ENCODE measurements around the gene UCP2.

UCP2 gene, protein sequence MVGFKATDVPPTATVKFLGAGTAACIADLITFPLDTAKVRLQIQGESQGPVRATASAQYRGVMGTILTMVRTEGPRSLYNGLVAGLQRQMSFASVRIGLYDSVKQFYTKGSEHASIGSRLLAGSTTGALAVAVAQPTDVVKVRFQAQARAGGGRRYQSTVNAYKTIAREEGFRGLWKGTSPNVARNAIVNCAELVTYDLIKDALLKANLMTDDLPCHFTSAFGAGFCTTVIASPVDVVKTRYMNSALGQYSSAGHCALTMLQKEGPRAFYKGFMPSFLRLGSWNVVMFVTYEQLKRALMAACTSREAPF

GRCh38 chr11:73982595-73982989 lies at the start of gene UCP2:
TSS of gene UCP2 (minus strand) at chr11:73982843. CDS start at chr11:73978378, 4,465 bp downstream.
- peak; percentile 92 for DNase-seq

GRCh38 chr11:74030723-74031676 lies 48.4 kb upstream of the UCP2 start:
- DNase-seq = no peak

DNA sequence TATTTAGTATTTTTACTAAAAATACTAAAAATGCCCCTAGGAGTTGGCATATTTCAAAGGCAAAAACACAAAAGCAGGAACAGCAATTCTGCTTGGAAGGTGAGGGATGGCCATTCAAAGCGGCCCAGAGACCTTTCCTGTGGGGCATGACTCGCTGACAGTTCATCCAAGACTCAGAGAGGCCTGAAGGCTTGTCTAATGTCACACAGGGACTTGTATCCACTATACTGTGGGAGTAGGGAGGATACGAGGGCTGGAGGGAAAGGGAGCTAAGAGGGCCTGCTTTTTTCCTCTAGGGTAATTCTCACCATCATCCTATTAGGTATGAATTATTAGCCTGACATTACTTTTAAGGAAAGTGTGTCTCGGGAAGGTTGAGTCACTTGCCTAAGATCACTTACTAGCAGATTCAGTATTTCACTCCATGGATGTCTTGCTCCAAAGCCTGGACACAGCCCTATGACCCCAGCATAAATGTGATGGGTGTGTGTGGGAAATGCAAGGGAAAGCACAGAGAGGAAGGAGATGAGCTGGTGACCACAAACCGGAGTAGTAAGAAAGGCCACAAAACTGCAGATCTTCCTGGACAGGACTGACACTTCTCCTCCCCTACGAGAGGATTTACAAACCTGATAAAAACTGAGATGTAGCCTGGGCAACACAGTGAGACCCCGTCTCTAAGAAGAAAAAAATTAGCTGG lies 43.0 kb upstream of the UCP2 start:
- no peak for DNase-seq

- DNase-seq = peak; percentile 37
Measured at GRCh38 chr11:74024261-74025029, 41.8 kb upstream of the UCP2 start.

GRCh38 chr11:74023276-74023675 lies 40.6 kb upstream of the UCP2 start:
- no peak for DNase-seq

GRCh38 chr11:74022546-74022945 lies 39.9 kb upstream of the UCP2 start:
- no peak for DNase-seq

- no peak for DNase-seq
Measured at GRCh38 chr11:74021998-74022397, 39.4 kb upstream of the UCP2 start.

GRCh38 chr11:74020539-74020938 lies 37.9 kb upstream of the UCP2 start:
- no peak for DNase-seq

- peak; percentile 34 for DNase-seq
Measured at GRCh38 chr11:74019860-74020259, 37.2 kb upstream of the UCP2 start.

DNA sequence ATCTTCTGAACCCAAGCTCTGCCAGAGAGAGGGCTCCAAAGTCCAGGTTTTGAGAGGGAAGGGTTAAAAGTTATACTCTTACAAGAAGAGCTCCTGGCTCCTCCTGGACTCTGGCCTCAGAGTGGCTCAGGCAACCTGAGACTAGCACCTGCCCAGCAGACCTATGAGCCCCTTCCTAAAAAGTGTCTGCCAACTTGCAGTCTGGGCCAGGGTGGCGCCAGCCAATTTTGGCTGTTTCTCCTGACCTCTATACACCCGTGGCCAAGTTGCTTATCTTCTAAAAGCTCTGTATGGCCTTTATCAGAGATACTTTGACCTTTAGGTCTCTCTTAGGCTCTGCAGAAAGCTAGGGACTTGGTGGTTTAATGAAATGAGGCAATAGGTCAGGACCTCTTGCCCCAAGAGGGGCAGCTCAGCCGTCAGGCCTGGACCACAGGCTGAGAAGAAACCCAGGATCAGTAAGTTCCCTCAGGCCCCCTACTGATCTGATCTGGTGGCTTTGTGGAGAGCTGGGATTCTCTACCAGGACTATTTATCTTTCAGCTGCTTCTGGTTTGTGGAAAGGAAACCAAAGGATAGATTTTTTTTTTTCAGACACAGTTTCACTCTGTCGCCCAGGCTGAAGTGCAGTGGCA lies 36.6 kb upstream of the UCP2 start:
- no peak for DNase-seq

- DNase-seq = no peak
Measured at GRCh38 chr11:74018331-74019005, 35.8 kb upstream of the UCP2 start.

DNA sequence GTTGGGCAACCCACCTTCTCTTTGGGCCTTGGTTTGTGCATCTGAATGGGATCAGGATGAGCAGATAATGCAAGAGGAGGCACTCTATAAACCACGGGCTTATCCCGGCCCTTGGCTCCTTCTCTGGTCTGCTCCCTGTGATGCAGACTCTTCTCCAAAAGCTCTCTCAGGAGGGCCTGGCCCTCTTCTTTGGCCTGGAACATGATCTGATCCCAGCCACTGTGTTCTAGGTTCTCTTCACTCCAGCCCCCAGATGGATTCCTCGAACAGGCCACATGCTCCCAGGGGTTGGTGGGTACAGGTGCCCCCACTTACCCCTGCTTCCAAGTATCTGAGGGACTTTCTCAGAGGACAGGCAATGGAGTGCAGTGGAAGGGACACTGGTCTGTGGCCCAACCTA lies 35.0 kb upstream of the UCP2 start:
- DNase-seq = no peak

DNA sequence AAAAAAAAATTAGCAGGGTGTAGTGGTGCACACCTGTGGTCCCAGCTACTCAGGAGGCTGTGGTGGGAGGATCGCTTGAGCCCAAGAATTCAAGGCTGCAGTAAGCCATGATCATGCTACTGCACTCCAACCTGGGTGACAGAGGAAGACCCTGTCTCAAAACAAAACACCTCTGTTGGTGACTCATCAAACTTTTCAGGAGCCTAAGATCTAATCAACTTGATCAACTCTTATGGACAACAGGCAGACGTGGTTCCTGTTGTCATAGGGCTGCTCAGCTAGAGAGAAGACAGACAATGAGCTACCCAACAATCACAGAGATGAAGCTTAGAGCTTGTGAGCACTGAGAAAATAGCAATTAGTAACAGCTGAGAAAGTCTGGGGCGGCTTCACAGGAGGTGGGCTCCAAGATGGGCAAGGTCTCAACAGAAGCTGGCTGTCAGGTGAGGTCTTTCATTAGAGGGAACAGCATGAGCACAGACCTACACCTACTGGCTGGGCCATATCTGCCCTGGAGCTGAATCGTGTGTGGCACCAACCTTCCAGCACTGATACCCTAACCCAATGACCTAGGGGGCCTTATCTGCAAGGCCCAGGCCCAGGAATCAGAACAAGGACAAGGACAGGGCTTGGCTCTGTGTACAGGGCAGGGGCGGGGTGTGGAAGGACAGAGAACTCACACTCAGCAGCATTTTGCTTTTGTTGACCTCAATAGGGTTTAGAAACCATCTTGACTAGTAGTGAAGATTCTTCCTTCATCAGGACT lies 33.5 kb upstream of the UCP2 start:
- no peak for DNase-seq

- no peak for DNase-seq
Measured at GRCh38 chr11:74014880-74015279, 32.2 kb upstream of the UCP2 start.

- DNase-seq = no peak
Measured at GRCh38 chr11:74013141-74013540, 30.5 kb upstream of the UCP2 start.

- no peak for DNase-seq
Measured at GRCh38 chr11:74012074-74012809, 29.6 kb upstream of the UCP2 start.

- DNase-seq = peak; percentile 38
Measured at GRCh38 chr11:74011360-74012073, 28.9 kb upstream of the UCP2 start.

GRCh38 chr11:74010306-74011300 lies 28.0 kb upstream of the UCP2 start:
- DNase-seq = no peak

Measured in CD4-positive, alpha-beta T cell treated with Interleukin-17A for 4 hours (primary cell).